ENCODE measurements around the gene ZFP36L1. TPM values are rescaled to one million over a fixed set of nuclear protein-coding genes. Genes with fewer than 3 reads are reported as not detected.

Gene ZFP36L1
- total and polyA plus RNA-seq, 2 of the 13 experiments (the other 11 are each of a cell fraction or from before 2014, with no cell fraction given), result 7.4 to 10.2 TPM

- TF ChIP-seq, protein P1, sequence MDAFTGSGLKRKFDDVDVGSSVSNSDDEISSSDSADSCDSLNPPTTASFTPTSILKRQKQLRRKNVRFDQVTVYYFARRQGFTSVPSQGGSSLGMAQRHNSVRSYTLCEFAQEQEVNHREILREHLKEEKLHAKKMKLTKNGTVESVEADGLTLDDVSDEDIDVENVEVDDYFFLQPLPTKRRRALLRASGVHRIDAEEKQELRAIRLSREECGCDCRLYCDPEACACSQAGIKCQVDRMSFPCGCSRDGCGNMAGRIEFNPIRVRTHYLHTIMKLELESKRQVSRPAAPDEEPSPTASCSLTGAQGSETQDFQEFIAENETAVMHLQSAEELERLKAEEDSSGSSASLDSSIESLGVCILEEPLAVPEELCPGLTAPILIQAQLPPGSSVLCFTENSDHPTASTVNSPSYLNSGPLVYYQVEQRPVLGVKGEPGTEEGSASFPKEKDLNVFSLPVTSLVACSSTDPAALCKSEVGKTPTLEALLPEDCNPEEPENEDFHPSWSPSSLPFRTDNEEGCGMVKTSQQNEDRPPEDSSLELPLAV (CRISPR knock-in tag; conservative IDR thresholded peaks at IDR 0.05; ENCODE audit: low read depth), result no peak
- TF ChIP-seq REL (CRISPR knock-in tag; conservative IDR thresholded peaks at IDR 0.05) (no peak), PCBP2 (optimal IDR thresholded peaks at IDR 0.05; ENCODE audit: low read depth, low read length, poor library complexity, severe bottlenecking) (no peak), FOSL1 (CRISPR knock-in tag; IDR thresholded peaks at IDR 0.05; ENCODE audit: borderline replicate concordance) (no peak), CREB1 (IDR thresholded peaks at IDR 0.05) (peak; percentile 99), CREB1 (CRISPR knock-in tag; IDR thresholded peaks at IDR 0.05) (peak; percentile 93), HNF1B (CRISPR knock-in tag; IDR thresholded peaks at IDR 0.05) (no peak), ZBTB14 (CRISPR knock-in tag; IDR thresholded peaks at IDR 0.05) (peak; percentile 37; the same call in 1 of the 2 replicates), YEATS4 (CRISPR knock-in tag; IDR thresholded peaks at IDR 0.05; ENCODE audit: borderline replicate concordance) (peak; percentile 49), ELF1 (CRISPR knock-in tag; IDR thresholded peaks at IDR 0.05) (no peak), MBD4 (IDR thresholded peaks at IDR 0.05; ENCODE audit: borderline replicate concordance, low read length) (0 out of 2 replicates have a peak, but pooled peaks have one; percentile 27), JARID2 (CRISPR knock-in tag; IDR thresholded peaks at IDR 0.05; ENCODE audit: insufficient replicate concordance) (peak; percentile 14), ZSCAN31 (CRISPR knock-in tag; IDR thresholded peaks at IDR 0.05; ENCODE audit: low read depth) (peak; percentile 53; the same call in 1 of the 2 replicates), ATM (IDR thresholded peaks at IDR 0.05; ENCODE audit: borderline replicate concordance) (no peak), ZNF253 (CRISPR knock-in tag; IDR thresholded peaks at IDR 0.05; ENCODE audit: borderline replicate concordance) (no peak)
- TF ChIP-seq, protein P2, sequence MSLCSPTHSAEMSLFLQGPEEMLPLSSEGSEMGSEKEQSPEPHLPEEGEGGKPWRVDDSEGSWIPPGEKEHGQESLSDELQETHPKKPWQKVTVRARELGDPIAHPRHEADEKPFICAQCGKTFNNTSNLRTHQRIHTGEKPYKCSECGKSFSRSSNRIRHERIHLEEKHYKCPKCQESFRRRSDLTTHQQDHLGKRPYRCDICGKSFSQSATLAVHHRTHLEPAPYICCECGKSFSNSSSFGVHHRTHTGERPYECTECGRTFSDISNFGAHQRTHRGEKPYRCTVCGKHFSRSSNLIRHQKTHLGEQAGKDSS (CRISPR knock-in tag; IDR thresholded peaks at IDR 0.05; ENCODE audit: borderline replicate concordance, low read depth), result no peak; the same call in 1 of the 2 replicates
- TF ChIP-seq, protein P3, sequence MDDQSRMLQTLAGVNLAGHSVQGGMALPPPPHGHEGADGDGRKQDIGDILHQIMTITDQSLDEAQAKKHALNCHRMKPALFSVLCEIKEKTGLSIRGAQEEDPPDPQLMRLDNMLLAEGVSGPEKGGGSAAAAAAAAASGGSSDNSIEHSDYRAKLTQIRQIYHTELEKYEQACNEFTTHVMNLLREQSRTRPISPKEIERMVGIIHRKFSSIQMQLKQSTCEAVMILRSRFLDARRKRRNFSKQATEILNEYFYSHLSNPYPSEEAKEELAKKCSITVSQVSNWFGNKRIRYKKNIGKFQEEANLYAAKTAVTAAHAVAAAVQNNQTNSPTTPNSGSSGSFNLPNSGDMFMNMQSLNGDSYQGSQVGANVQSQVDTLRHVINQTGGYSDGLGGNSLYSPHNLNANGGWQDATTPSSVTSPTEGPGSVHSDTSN (CRISPR knock-in tag; IDR thresholded peaks at IDR 0.05; ENCODE audit: borderline replicate concordance), result no peak
- TF ChIP-seq, protein P4, sequence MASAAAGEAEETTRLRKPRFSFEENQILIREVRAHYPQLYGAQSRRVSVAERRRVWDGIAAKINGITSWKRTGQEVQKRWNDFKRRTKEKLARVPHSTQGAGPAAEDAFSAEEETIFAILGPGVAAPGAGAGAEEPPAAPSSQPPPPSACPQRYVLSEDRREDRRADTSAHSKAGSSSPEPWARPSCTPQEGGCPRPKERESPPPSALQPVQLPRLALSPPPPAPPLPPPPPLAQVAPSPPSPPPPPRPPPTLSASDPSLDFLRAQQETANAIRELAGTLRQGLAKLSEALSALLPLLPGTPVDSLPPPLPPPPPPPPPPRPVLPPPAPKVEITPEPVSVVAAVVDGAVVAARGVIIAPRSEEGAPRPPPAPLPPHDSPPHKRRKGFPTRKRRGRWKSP (CRISPR knock-in tag; IDR thresholded peaks at IDR 0.05), result peak; percentile 18; the same call in 1 of the 2 replicates
- TF ChIP-seq, protein P5, sequence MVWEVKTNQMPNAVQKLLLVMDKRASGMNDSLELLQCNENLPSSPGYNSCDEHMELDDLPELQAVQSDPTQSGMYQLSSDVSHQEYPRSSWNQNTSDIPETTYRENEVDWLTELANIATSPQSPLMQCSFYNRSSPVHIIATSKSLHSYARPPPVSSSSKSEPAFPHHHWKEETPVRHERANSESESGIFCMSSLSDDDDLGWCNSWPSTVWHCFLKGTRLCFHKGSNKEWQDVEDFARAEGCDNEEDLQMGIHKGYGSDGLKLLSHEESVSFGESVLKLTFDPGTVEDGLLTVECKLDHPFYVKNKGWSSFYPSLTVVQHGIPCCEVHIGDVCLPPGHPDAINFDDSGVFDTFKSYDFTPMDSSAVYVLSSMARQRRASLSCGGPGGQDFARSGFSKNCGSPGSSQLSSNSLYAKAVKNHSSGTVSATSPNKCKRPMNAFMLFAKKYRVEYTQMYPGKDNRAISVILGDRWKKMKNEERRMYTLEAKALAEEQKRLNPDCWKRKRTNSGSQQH (CRISPR knock-in tag; IDR thresholded peaks at IDR 0.05; ENCODE audit: low read depth), result no peak
These were observed at the start of gene ZFP36L1 (continued) for GRCh38 chr14:68792979-68793733.

All from HepG2 (cell line).